ENCODE results near the gene KIAA0753.
"Not testable (repeated sequence)": the region's sequence is repeated elsewhere in the genome, so short reads cannot be mapped to it uniquely, and the experiment has no call there.

KIAA0753 gene

GRCh38 chr17:6596081-6596480 lies 44.4 kb downstream of the KIAA0753 start:
- DNase-seq, result no peak

GRCh38 chr17:6593371-6593770 lies 47.1 kb downstream of the KIAA0753 start:
- not testable (repeated sequence) for DNase-seq

- DNase-seq, result no peak
Observed at GRCh38 chr17:6592173-6592572, 48.3 kb downstream of the KIAA0753 start.

GRCh38 chr17:6591599-6592158 lies 48.8 kb downstream of the KIAA0753 start:
- no peak for DNase-seq

GRCh38 chr17:6589266-6589946 lies 51.1 kb downstream of the KIAA0753 start:
- no peak for DNase-seq

GRCh38 chr17:6588165-6588564 lies 52.3 kb downstream of the KIAA0753 start:
- DNase-seq, result no peak

- no peak for DNase-seq
Observed at GRCh38 chr17:6587310-6587709, 53.2 kb downstream of the KIAA0753 start.

GRCh38 chr17:6583411-6583810 lies 57.1 kb downstream of the KIAA0753 start:
- DNase-seq, result no peak

GRCh38 chr17:6580625-6581024 lies 59.9 kb downstream of the KIAA0753 start:
- DNase-seq, result no peak

- no peak for DNase-seq
Observed at GRCh38 chr17:6578491-6578890, 62.0 kb downstream of the KIAA0753 start.

GRCh38 chr17:6577686-6578263 lies 62.7 kb downstream of the KIAA0753 start:
- DNase-seq, result no peak

GRCh38 chr17:6576038-6576785 lies 64.3 kb downstream of the KIAA0753 start:
- no peak for DNase-seq

GRCh38 chr17:6575596-6575988 lies 64.9 kb downstream of the KIAA0753 start:
- no peak for DNase-seq

- no peak for DNase-seq
Observed at GRCh38 chr17:6574687-6575595, 65.6 kb downstream of the KIAA0753 start.

- DNase-seq, result no peak
Observed at GRCh38 chr17:6573982-6574686, 66.4 kb downstream of the KIAA0753 start.

GRCh38 chr17:6573495-6573894 lies 67.0 kb downstream of the KIAA0753 start:
- DNase-seq, result not testable (repeated sequence)

- DNase-seq, result no peak
Observed at GRCh38 chr17:6572972-6573370, 67.5 kb downstream of the KIAA0753 start.

GRCh38 chr17:6571452-6571781 lies 69.1 kb downstream of the KIAA0753 start:
- no peak for DNase-seq

- DNase-seq, result no peak
Observed at GRCh38 chr17:6570731-6571451, 69.6 kb downstream of the KIAA0753 start.

- DNase-seq, result no peak
Observed at GRCh38 chr17:6569370-6570285, 70.9 kb downstream of the KIAA0753 start.
